TTC549 (cell line): ENCODE results near the gene ENC1.

Experiments
- FAIRE-seq: peaks from 2 replicates; lab custom pipeline; 2012; peaks lifted over from hg19 to GRCh38; lab: Jason Lieb, UNC

Gene ENC1

DNA sequence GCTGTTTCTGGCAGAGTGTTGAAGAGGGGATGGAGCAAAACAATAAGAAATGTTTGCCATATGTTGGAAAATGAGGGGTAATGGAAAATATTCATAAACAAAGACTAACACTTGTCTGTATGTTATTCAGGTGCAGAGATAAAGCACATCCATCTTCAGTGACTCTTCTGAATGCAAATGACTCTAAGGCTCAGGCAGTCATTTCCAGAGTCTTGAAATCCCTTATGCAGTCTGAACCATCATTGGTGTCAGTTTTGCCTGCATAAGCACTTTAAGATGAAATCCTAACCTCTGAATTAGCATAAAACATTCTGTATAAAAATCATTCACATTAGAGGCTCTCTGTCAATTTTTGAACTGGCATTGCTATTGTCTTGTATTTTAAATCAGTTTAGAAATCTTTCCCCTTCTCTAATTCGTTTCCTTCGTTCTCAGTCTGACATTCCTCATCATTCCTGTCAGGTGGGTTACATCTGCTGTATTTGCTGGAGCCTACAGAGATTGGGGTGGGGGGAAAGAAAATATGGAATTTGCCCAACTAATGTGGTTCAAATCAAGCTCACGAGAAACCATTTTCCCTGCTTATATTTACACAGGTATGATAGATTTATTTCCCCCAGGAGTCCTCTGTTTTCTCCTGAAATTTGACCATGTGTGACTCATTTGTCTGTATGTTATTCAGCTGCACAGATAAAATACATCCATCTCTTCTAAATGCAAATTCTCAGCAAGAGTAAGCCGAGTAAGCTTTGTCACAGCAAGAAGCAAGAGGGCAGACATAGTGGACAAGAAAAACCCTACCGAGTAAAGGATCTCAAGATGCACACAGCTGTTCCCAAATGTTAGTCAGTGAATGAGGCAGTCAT is 31.6 kb downstream of the ENC1 start:
- FAIRE-seq, result no peak

DNA sequence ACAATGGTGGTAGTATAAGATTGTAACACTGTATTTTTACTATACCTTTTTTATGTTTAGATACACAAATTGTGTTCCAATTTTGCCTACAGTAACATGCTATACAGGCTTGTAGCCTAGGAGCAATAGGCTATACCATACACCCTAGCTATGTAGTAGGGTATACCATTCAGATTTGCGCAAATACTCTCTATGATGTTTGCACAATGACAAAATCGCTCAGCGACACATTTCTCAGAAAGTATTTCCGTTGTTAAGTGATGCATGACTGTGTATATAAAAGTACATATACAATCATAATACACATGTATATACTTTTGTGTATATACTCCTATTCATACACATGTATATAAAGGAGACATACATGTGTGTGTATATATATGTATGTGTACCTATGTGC is 34.8 kb downstream of the ENC1 start:
- no peak for FAIRE-seq

- no peak for FAIRE-seq
Observed at GRCh38 chr5:74603376-74603775, 37.2 kb downstream of the ENC1 start.

DNA sequence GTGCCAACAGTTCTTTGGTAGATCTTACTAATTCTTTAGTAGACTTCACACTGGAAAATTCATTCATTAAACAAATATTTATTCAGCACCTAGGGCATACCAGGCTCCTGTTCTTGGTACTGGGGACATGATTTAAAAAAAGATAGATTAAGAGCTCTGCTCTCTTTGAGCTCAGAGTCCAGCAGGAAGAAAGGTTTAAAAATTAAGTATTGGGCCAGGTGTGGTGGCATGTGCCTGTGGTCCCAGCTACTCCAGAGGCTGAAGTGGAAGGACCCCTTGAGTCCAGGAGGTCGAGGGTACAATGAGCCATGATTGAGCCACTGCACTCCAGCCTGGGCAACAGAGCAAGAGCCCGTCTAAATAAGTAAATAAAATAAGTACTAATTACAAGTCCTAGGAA is 41.4 kb downstream of the ENC1 start:
- no peak for FAIRE-seq

DNA sequence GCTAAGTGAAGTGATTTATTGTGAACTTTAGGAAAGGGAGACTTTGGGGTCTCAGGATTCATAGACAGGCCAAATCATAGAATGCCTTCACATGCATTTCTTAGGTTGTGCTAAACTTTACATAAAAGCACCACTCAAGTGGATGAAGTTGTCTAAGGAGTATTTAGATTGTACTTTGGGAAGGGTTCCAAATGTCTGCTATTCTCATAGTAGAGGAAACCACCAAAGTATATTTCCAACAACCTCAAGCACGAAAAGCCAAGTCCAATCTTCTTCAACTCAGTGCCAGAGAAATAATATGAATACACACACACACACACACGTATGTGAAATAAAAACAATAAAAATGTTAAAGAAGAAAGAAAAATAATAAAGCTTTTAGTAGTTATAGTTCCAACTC is 41.8 kb downstream of the ENC1 start:
- no peak for FAIRE-seq

GRCh38 chr5:74596927-74597326 is 43.6 kb downstream of the ENC1 start:
- FAIRE-seq, result no peak

GRCh38 chr5:74595143-74595925 is 45.2 kb downstream of the ENC1 start:
- FAIRE-seq, result no peak

- FAIRE-seq, result no peak
Observed at GRCh38 chr5:74594137-74595040, 46.1 kb downstream of the ENC1 start.

GRCh38 chr5:74589204-74590056 is 51.1 kb downstream of the ENC1 start:
- FAIRE-seq, result no peak

GRCh38 chr5:74588415-74588814 is 52.1 kb downstream of the ENC1 start:
- no peak for FAIRE-seq

GRCh38 chr5:74587890-74588289 is 52.6 kb downstream of the ENC1 start:
- FAIRE-seq, result no peak

DNA sequence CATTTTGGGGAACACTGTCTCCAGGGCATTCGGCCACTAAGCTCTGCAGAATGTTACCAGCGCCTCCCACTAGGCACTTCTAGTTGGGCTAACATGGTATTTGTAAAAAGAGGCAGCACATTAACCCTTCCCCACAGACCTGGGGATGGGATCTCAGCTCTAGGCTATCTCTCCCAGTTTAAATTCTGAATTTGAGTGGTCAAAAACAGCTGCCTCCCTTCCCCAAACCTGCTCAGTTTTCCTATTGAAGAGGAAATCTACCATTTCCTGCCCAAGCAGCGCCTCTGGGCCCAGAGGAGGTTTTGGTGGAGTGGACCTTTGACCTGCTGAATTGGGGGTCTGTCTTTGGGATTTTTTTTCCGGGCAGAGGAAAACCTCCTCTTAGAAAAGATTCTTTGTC is 53.2 kb downstream of the ENC1 start:
- no peak for FAIRE-seq

DNA sequence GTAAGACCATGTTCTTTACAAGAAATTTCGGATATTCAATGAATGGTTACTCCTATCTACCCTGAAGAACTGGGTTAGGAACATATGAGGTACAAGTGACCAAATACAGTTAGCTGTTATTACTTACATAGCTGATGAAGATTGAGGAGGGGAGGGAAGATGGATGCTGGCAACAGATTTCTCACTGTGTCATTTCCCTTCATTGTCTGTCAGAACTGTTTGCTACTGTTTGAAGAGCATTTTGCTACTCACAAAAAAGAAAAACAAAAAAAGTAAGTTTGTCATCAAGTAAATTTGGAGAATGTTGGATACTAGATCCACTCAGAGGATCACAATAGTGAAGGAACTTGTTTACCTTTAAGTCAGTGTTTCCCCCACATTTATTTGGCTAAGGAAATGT is 53.7 kb downstream of the ENC1 start:
- FAIRE-seq, result no peak

DNA sequence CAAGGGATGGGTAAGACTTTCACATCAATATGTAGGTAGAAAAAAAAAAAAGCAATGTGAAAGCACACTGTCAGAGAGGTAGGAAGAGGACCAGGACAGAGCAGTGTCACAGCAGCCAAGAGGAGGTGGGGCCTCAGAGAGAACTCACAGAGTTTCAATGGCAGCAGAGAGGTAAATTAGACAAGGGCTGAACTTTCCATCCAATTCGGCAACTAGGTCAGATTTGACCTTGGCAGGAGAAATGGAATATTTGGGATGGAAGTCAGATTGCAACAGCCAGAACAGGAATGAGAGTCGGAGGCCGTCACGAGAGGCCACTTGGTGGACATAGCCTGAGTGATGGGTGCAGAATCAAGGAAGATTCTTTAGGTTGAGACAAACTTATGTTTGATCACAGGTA is 57.7 kb downstream of the ENC1 start:
- no peak for FAIRE-seq

- no peak for FAIRE-seq
Observed at GRCh38 chr5:74581988-74582365, 58.6 kb downstream of the ENC1 start.

DNA sequence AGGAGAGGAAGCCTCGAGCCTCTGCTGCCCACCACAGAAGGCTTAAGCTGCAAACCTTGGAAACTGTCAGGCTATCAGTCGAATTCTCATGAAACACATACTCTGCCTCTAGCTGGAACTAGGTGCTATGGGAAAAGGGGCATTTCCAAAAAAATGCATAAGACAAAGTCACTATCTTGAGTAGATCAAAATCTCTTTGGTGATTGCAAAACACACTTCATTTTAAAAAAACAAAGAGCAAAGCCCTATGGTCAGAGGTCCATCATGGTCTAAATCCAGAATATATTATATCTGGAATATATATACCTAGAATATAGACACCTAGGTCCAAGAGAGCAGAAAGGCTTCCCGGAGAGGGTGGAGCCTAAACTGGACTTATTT is 59.8 kb downstream of the ENC1 start:
- FAIRE-seq, result no peak

DNA sequence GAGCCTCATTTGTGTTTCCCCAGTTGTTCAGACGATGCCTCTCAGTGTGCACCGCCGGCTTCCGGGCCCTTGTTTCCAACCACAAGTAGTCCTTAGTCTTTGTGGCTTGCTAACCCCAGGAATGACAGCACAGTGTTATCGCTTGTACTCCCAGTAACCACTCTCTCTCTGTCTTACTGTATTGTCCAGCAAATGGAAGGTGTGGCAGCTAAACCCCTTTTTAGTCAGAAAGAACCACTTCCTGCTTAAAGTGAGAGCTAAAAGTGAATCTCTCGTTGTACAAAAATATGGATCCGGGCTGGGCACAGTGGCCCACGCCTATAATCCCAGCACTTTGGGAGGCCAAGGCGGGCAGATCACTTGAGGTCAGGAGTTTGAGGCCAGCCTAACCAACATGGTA is 61.3 kb downstream of the ENC1 start:
- no peak for FAIRE-seq

DNA sequence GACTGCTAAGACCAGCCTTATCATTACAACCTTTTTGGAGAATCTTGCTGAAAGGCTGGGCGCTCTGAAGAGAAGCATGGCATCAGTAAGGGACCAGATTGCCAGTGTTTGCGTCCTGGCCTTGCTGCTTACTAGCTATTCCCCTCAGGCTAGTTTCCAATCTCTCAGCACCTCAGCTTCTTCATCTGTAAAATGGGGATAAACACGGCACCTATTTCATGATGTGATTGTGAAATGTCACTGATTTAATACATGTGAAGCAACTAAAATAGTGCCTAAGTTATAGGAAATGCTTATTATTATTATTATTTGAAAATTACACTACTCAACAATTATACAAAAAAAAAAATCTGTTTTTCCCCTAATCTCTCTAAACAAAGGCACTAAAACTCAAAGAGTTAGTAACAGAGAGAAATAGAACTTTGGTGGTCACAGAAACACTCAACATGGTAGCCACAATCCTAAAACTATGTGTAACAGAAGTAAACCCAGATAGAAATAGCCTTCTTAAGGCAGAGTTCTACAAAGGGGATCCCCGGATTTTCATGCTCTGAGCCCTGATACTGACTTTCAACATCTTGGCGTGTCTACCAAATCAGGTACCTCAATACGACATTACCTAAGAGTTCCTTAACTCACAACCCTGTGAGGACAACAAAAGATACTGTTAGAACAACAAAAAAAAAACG is 62.0 kb downstream of the ENC1 start:
- FAIRE-seq, result no peak
